ENCODE results near the gene PYM1.

DNA sequence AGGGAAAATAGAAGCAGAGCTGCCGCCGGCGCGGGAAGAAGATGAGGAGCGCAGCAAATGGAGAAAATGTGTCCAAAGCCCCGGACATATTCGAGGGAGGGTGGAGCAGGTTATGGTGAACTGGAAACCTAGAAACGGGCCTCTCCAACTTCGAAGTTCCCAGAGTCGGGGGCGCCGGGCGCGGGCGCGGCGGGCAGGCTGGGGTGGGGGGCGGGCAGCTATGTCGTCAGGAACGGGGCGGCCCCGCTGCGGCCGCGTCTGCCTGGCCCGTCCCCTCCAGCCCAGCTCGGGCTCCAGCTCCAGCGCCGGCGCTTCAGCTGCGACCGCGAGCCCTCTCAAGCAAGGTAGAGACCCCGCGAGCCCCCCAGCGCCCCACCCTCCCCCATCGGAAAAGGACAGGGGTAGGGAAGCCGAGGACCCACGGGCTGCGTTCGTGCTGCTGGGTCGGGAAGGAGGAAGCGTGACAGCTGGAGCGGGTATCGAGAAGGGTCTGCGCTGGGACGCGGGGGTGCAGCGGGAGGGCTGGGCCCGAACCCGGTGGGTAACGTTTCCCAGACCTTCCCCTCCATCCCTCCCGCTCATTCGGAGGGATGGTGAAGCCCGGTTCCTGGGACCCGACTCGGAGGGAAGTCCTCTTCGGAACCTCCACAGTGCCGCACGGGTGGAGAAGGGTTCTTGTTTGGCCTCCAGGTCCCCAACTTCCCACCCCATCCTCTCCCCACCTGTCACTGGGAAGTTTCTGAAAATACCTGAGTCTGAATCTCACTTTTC, 4.3 kb upstream of the PYM1 start:
- no peak for TF ChIP-seq POLR2A (IDR thresholded peaks at IDR 0.05)
- TF ChIP-seq, protein P1, sequence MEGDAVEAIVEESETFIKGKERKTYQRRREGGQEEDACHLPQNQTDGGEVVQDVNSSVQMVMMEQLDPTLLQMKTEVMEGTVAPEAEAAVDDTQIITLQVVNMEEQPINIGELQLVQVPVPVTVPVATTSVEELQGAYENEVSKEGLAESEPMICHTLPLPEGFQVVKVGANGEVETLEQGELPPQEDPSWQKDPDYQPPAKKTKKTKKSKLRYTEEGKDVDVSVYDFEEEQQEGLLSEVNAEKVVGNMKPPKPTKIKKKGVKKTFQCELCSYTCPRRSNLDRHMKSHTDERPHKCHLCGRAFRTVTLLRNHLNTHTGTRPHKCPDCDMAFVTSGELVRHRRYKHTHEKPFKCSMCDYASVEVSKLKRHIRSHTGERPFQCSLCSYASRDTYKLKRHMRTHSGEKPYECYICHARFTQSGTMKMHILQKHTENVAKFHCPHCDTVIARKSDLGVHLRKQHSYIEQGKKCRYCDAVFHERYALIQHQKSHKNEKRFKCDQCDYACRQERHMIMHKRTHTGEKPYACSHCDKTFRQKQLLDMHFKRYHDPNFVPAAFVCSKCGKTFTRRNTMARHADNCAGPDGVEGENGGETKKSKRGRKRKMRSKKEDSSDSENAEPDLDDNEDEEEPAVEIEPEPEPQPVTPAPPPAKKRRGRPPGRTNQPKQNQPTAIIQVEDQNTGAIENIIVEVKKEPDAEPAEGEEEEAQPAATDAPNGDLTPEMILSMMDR (IDR thresholded peaks at IDR 0.05), result no peak
